Stimulated activated CD4-positive, alpha-beta T cell treated with anti-CD3 and anti-CD28 coated beads, Interleukin-2, amount 100 ng/mL, for 4 hours (primary cell): ENCODE results near the gene PDE3B.
"Not testable (repeated sequence)": the region's sequence is repeated elsewhere in the genome, so short reads cannot be mapped to it uniquely, and the experiment has no call there.

ENCODE experiments used
- DNase-seq: peaks from one replicate; pipeline ENCODE4 v3.0.0-alpha.2; 2020; ENCODE audit warnings: low read depth

Gene PDE3B

DNA sequence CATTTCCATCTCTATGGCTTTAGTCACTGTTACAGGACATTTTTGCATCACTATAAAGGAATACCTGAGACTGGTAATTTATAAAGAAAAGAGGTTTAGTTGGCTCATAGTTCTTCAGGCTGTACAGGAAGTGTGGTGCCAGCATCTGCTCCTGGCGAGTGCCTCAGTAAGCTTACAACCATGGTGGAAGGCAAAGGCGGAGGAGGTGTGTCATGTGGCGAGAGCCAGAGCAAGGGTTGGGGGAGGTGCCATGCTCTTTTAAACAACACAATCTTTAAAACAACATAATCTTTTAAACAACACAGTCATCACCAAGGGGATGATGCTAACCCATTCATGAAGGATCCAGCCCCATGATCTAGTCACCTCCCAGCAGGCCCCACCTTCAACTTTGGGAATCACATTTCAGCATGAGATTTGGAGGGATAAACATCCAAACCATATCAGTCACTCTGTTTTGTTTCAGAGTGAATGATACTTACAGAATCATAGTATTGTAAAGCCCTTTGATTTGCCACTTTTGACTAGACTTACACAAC, 103.3 kb downstream of the PDE3B start:
- DNase-seq, result no peak

- no peak for DNase-seq
Observed at GRCh38 chr11:14748090-14748489, 104.5 kb downstream of the PDE3B start.

DNA sequence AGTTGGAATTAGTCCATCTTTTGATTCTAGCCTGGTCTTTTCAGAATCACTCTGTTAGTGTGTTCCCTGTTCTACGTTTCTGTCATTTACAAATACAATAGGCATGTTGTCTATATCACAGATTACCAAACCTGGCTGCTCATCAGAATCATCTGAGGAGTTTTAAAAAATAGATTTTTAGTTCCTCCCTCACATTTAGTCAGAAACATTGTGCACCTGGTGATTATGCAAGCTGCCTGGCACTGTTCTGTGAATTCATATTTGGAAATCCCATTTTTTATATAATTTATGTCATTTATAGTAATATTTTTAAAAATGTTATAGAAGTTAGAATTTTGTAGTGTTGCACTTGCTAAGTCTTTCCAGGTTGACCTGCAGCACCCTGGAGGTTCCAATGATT, 107.3 kb downstream of the PDE3B start:
- no peak for DNase-seq

- DNase-seq, result no peak
Observed at GRCh38 chr11:14751975-14752407, 108.4 kb downstream of the PDE3B start.

DNA sequence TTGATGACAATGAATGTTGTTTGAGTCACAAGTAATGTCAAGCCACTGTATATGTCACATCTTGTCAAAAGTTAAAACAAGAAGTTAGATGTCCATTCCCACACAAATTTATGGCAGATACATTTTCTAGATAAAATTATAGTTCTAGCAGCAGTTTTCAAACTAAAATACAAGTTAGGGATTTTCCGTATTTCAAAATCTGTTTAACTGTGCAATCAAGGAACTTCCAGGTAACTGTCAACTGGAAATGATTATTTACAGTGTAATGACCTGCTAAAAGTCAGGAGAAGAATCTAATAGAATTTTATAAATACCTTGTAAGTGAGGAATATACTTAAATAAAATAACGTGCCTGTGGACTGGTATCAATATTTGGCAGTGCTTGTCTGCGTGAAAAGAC, 111.5 kb downstream of the PDE3B start:
- DNase-seq, result no peak

DNA sequence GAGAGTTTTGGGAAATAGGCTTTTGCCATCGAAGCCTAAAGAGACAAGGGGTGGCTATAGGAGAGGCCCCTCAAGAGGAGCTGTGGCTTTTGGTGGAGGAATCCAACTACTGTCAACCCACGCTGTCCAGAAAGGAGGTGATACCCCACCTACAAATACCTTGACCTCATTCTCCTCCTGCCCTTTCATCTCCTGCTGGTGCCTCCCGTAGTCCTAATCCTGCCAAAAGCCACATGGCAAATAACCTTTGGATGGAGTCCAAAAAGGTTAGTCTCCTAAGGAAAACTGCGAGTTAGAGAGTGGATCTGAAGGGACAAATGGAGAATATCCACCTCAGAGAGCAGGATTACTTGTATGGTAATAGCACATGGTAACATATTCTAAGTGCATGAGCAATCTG, 112.7 kb downstream of the PDE3B start:
- no peak for DNase-seq

GRCh38 chr11:14759300-14760012, 115.9 kb downstream of the PDE3B start:
- DNase-seq, result not testable (repeated sequence)

GRCh38 chr11:14764179-14764578, 120.6 kb downstream of the PDE3B start:
- DNase-seq, result no peak

GRCh38 chr11:14764579-14765527, 121.2 kb downstream of the PDE3B start:
- DNase-seq, result peak; percentile 33

DNA sequence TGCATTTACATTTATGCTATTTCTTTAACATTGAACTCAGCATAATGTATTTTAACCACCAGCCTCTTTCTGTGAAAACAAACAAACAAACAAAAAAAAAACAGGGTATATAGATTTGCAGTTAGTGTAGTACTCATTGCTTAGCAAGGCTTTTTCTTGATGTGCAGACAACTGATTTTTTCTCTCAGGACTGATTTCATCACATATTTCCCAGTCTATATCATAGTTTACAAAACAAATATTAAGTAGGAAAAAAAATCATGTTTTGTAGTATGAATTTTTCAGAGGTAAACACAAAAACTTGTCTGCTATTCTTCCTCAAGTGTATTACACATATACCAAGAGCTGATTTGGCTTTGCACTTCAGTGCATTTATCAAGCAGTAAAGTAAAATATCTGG, 123.0 kb downstream of the PDE3B start:
- no peak for DNase-seq

GRCh38 chr11:14768526-14769188, 125.1 kb downstream of the PDE3B start:
- no peak for DNase-seq

DNA sequence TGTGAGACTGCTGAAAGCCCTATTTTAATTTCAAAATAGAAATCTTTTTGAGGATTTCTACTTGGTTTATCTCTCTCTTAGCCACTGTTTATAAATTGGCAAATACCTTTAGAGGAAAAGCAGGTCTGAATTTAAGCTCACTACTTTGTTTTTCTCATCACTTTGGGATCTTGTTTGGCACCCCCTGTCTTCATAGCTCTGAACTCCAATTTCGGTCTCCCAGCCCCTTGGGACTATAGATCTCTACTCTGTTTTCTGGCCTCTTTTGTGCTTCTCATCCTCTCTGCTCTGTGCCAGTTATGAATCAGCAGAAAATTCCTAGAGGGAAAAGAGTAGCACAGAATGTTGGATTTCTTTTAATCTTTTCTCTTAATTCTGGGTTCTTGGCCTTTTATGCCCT, 130.2 kb downstream of the PDE3B start:
- DNase-seq, result no peak

- DNase-seq, result no peak
Observed at GRCh38 chr11:14774721-14775120, 131.1 kb downstream of the PDE3B start.

- DNase-seq, result no peak
Observed at GRCh38 chr11:14775897-14776296, 132.3 kb downstream of the PDE3B start.

DNA sequence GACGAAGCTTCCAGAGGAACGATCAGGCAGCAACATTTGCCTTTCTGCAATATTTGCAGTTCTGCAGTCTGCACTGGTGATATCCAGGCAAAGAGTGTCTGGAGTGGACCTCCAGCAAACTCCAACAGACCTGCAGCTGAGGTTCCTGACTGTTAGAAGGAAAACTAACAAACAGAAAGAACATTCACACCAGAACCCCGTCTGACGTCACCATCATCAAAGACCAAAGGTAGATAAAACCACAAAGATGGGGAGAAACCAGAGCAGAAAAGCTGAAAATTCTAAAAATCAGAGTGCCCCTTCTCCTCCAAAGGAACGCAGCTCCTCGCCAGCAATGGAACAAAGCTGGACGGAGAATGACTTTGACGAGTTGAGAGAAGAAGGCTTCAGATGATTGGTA, 134.9 kb downstream of the PDE3B start:
- not testable (repeated sequence) for DNase-seq

- DNase-seq, result no peak
Observed at GRCh38 chr11:14783788-14784187, 140.2 kb downstream of the PDE3B start.

- DNase-seq, result no peak
Observed at GRCh38 chr11:14784230-14784629, 140.6 kb downstream of the PDE3B start.

DNA sequence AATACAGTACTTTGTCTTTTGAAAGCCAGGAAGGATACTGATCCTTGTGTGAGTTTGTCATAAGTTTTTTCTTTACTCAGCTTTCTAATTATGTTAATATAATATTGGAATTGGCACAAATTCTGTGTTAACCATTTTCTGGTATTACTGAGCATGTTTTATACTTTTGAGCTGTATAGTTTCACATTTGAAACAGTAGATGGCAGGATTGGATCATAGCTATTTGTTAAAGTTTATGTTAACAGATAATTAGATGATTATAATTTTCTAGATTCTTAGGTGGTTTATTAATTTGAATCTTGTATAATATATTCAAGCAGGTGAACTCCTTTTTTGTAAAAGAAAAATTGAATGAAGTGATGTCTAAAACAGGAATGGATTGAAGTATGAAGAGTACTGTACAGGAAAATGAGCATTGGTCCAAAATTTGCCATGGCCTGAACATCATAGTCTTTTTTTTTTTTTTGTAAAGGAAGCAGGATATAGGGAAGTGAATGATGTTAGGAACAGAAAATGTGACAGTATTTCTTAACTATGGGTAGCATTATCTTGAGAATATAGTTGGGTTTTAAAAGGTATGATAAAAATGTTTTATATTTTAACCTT, 146.4 kb downstream of the PDE3B start:
- no peak for DNase-seq

DNA sequence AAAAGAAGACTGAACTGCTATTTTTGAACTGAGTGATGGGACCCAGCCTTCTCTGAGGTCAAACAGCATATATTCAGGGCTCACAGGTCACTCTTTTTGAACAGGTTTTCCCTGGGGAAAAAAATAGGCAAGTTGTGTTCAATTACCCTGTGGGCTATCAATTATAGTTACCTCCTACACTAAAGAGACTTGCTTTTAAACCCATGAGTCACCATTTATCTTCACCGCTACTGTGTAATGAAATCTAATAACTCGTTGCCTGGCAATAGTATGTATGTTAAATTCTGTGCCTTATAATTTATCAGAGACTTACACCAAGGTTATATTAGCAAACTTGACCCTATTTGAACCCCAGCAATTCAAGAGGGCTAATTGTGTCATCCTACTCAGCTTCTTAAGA, 149.9 kb downstream of the PDE3B start:
- DNase-seq, result no peak

- DNase-seq, result not testable (repeated sequence)
Observed at GRCh38 chr11:14796028-14796427, 152.4 kb downstream of the PDE3B start.

DNA sequence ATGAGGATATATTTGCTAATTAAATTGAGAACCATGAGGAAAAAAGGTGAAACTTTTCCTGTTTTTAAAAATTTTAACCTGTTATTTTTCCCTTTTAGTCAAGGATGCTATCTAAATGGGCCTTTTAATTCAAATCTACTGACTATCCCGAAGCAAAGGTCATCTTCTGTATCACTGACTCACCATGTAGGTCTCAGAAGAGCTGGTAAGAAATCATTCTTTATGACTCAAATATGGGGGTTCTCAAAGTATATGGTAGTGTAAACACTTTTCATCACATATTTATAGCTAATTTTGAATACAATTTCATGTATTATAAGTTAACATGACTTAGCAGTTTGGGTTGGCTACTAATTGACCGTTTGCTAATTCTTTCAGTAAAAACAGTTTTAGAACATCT, 160.2 kb downstream of the PDE3B start:
- DNase-seq, result no peak

- no peak for DNase-seq
Observed at GRCh38 chr11:14809466-14809865, 165.9 kb downstream of the PDE3B start.
